ENCODE results near the gene GLO1.

The GLO1 gene

DNA sequence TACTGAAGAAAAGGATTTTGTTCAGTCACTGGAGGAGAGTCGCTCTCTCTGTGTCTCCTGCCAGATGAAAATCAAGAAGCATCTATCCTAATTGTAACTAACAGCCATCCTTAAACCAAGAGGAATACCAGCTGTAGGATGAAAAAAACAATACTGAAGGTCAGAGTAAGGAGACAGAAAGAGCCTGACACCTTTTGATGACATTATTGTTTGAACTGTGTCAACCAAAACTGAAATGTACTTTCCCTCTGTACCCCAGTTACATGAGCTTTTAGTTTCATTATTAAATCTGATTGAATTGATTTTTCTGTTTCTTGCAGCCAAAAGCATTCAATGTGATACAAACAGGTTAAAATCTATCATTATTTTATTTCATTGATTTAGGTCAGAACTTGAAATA, 46.0 kb downstream of the GLO1 start:
- no peak for DNase-seq

DNA sequence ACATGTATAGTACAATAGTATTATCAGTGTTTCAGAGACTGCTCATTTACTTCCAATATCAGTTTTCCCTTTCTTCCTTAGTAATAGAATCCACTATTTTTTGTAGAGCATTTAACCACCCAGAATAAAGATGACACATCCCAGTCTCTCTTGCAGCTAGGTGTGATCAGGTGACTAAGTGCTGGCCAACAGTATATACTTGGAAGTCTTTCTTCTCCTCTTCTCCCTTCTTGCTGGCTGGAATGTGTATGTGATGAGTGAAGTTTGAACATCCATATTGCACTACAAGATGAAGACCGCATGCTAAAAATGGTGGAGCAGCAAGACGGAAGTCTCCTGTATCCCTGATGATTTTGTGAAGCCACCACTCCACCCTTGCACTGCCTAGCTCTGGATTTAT, 48.7 kb downstream of the GLO1 start:
- DNase-seq = no peak

DNA sequence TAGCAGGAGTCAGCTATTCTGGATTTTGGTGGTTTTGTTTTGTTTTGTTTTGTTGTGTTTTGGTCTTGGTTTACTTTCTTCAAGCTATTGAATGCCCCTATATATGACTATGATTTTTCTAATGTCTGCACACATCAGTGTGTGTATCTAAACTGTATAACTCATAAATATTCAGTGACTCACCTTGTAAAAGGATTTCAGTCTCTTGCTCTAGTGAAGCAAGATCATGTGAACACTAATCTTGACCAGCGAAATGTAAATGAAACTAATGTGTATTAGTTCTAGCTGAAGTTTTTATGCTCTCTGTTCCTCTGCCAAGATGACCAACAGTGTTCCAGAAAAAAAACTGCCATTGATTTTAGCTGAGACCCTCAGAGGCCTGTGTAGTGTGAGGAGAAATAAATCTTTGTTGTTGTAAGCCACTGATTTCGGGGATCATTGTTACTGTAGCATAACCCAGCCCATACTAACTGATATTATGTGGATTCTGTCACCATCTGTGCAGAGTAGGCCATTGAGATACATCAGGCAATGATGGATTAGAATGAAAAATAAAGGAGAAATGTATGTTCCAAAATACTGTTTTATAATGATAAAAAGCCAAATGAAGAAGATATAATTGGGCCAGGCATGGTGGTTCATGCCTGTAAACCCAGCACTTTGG, 51.7 kb downstream of the GLO1 start:
- DNase-seq = no peak

DNA sequence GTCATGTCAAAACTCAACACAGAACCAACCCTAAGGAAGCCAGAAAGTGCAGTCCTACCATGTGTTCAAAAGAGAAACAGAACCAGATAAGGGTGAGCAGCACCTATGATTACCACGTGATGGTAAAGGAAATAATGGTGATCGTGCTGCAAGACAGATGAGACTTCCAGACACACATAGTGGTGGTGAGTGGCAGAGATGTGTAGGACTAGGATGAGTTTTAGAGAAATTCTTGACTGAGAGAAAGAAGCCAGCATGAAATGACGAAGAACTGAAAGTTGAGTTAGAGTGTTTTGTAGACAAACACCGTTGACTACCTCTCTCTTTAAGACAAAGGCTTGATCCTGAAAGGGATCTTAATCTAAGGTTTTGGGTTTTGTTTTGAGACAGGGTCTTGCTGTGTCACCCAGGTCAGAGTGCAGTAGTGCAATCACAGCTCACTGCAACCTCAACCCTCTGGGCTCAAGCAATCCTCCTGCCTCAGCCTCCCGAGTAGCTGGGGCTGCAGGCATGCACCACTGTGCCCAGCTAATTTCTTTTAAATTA, 52.7 kb downstream of the GLO1 start:
- DNase-seq = no peak

DNA sequence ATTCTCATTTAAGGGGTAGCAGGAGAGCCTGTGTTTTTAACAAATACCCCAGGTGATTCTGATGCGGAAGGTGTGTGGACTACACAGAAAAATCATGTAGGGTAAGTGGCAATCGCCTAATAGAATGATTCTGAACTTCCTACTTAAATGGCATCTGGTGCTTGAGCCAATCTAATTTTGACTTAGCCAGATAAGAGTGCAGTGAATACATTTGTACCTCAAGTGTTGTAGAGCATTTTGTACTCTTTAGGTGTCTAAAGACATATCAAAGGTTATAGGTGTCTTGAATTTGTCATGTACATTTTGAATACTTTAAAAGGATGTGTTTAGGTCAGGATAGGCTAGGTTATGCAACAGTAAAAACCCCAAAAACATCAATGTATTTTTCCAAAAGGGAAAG, 53.2 kb downstream of the GLO1 start:
- no peak for DNase-seq

DNA sequence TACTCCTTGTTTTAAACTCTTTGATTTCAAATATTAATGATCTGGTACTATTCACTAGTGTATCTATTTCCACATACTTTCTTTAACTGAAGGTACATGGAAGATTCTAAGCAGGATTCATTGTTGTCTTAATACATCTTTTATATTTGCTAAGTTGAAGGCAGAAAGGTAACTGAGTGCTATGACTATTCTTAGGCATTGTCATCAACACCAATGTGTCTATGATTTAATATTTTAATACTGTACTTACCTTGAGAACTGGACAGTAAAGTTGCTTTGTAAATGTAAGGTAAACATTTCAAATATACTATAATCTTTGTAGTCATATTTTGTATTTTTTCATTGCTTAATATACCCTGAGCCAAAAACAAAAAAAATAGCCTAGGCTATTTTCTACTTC, 54.3 kb downstream of the GLO1 start:
- DNase-seq = no peak

DNA sequence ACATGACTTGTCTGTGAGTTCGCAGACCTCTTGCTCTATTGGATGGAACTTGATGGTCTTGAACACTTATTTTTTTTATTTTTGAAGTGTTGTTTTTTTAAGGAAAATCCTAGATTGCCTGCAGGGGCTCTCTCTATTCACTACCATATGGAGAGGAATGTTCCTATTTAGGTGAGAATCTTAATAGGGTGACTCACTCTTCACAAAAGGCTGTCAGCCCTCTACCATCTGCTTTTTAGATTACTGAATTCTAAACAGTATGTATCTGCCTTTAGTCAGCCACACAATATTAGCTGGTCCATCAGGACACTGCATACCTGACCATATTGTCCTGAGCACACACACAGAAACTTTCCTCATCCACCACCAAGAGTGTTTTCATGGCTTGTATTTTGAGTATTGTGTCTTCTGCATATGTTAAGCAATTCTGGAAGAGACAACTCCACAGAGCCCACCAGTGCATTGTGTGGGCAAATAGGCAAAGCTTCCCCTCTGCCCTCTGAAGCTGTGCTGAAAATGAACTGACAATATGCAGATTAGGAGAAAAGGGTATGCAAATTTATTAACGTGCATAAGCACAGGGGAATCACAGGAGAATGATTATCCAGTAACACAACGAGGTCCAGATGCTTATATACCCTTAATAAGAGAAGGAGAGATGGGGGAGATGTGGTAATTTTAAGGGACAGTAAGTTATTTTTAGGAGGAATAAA, 56.6 kb downstream of the GLO1 start:
- DNase-seq = no peak

DNA sequence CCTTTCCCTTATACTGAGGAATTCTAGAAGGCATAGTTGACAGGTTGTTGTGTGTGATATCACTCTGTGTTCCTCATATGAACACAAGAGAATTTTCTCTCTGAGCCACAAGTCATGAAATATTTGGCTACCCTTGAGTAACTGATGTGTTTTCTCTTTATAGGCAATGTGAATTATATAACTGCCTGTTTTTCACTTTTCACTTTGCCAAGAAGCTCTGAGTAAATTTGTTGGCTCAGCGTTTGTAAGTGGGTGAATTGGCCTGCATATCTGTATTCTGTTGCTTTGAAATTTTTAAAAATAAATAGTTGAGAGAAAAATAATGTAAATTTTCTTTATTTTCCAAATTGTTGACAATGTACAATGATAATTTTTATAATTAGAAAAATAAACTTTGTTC, 58.0 kb downstream of the GLO1 start:
- no peak for DNase-seq

DNA sequence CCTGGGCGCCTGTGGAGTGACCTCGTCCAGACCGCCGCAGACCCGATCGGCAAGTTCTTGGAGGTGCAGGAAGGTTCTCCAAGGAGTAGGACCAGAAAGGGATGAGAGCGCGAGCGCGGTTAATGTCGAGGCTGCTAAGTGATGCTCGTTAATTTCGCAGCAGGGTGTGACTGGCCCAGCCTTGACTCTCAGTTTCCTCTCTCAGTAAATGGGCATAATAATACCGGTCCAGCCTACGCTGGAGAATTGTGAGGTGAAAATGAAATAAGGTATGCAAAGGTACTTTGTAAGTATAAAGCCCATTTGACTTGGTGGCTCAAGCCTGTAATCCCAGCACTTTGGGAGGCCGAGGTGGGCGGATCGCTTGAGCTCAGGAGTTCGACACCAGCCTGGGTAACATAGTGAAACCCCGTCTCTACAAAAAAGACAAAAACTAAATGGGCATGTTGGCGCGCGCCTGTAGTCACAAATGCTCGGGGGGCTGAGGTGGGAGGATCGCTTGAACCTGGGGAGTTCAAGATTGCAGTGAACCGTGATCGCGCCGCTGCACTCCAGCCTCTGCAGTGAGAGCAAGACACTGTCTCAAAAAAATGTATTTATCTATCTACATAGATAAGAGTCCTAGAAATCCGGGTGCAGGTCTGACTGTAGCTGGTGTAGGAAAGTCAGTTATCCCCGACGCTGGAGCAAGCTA, 62.6 kb downstream of the GLO1 start:
- no peak for DNase-seq

DNA sequence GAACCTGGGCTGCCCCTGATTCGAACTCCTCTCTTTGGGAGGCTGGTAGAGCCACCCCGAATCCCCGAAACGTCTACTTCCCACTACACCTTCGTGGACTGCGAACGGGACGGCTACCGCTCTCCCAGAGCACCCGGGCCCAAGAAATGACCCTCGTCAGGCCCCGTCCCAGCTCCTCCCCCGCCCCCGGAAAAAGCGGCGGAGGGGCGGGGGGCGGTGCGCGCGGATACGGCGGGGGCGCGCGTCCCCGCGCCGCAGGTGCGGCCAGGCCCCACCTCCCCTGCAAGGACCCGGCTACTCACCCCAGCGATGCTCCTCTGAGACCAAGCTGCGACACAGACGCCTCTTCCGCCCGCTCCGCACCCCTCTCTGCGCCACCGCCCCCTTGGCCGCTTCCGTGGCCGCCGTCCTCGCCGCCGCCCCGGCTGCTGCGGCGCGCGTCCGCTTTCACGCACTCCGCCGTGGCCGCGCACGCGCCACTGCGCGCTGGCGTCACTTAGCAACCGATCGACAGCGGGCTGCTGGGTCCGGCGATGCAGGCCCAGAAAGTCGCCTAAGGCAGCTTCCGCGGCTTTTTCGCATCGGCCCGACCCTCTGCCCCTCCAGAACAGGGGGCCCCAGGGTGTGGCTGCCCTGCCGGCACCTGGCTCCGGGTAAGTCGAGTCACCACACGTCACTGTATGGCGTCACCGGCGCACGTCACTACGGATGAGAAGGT, 63.3 kb downstream of the GLO1 start, which contains the start of gene BTBD9:
Gene BTBD9 (minus strand): TSS at position 432 of the 718 bp plus-strand sequence.
- peak; percentile 71 for DNase-seq

DNA sequence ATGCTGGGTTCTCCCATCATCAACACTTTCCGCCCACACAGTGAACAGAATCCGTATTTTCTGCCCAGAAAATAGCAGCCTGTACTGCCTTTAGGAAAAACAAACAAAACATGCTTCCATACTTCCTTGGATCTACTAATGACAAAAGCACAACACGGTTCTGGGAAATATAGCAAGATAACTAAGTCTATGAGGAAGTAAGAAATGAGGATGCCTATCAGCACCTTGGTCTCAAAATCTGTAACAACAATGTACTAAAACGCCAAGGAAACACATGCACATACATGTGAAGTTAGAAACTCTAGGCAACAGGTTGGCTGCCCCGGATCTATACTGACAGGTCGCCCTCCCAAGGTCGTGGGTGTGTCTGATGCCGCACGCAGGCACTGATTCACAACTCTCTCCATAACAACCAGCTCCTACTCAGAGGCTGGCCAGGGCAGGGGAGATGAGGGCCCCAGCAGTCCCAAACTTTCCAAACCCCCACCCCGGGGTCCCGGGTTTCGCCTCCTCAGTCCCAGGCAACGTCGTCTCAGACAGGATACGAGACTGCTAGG, 63.9 kb downstream of the GLO1 start:
- no peak for DNase-seq

DNA sequence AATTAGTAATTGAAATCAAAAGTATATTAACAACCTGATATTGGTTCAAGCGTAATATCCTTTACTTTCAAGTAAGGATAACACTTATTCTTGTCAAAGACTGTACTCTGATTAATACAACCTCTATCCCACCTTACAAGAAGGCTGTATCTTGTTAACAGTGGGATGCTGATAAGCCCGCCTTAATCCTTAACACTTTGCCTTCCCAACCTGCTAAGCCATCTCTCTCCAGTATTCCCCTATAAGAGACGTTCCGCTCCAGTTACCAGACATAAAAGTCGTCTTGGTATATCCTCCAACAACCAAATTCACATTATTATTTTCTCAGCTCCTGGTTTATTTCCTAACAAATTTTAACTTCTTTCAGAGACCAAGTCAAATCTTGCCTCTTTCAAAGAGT, 65.2 kb downstream of the GLO1 start:
- no peak for DNase-seq

DNA sequence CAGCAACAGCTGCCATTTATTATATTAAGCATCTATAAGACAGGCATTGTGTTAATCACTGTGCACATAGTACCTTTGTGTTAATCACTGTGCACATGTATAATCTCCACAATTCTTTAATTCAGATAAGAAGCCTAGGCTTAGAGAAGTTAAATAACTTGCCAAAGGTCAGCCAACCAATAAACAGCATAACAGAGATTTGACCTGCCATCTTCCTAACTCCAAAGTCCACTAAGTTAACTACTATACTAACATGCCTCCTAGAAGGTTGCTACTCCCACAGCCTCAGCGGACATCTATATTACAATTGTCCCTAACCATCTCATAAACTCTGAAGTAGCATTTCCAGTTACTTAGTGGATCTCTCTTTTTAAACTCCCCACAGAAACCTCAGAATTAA, 66.9 kb downstream of the GLO1 start:
- DNase-seq = no peak

DNA sequence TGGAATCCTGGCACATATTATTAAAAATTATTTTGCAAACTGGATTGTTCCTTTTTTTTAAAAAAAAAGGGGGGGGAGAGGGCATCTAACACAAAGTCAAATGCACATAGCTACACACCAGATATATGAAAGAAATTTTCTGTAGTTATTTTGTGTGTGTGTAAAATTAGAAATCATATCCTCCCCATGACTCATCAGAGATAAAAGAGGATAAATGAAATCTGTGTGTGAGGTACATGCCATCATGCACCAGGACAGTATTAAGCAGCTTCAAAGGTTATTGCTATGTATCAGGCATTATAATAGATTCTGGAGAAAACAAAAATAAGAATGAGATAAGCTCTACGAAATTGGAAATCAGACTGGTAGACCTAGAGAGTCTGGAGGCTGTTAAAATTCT, 68.4 kb downstream of the GLO1 start:
- no peak for DNase-seq

DNA sequence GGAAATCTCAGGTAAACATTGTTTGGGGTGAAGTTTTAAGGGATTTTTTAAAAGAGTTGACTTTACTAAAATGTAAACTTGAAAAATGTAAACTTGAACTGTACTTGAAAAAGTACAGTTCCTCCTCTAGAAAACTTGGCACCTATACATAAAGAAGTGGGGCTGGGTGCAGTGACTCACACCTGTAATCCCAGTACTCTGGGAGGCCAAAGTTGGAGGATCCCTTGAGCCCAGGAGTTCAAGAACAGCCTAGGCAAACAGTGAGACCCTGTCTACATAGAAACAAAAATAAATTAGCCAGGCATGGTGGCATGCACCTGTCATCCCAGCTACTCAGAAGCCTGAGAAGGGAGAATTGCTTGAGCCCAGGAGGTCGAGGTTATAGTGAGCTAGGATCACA, 70.5 kb downstream of the GLO1 start:
- DNase-seq = no peak

DNA sequence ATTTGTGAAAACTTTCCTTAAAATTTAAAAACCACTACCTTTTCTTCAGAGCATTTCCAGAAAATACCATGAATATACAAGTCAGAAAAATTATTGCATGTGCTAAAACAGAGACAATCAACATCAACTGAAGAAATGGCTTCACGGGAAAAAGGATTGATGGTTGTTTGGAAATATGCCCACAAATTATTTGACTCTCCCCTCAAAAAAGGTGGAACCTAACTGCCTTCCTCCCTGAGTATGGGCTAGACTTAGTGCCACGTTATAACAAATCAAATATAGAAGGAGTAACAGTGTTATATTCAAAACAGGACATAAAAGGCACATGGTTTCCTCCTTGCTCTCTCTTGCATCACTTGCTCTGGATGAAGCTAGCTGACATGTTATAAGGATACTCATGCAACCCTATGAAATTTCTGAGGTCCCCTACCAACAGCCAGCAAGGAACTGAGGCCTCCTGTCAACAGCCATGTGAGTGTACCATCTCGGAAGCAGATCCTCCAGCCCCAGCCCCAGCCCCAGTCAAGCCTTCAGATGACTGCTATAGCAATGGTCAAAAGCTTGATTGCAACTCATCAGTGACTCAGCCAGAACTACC, 71.7 kb downstream of the GLO1 start:
- DNase-seq = no peak
